Measurements from ENCODE around the gene ANKDD1B. TPM values are rescaled to one million over a fixed set of nuclear protein-coding genes. Genes with fewer than 3 reads are reported as not detected.
"Not testable (repeated sequence)": the region's sequence is repeated elsewhere in the genome, so short reads cannot be mapped to it uniquely, and the experiment has no call there.

Gene ANKDD1B
- total RNA-seq: 1 to 10 TPM in 1 of 8 experiments, under 1 TPM in 5, not detected in 2; 0.08 to 2.6 (median 0.31) TPM

DNA sequence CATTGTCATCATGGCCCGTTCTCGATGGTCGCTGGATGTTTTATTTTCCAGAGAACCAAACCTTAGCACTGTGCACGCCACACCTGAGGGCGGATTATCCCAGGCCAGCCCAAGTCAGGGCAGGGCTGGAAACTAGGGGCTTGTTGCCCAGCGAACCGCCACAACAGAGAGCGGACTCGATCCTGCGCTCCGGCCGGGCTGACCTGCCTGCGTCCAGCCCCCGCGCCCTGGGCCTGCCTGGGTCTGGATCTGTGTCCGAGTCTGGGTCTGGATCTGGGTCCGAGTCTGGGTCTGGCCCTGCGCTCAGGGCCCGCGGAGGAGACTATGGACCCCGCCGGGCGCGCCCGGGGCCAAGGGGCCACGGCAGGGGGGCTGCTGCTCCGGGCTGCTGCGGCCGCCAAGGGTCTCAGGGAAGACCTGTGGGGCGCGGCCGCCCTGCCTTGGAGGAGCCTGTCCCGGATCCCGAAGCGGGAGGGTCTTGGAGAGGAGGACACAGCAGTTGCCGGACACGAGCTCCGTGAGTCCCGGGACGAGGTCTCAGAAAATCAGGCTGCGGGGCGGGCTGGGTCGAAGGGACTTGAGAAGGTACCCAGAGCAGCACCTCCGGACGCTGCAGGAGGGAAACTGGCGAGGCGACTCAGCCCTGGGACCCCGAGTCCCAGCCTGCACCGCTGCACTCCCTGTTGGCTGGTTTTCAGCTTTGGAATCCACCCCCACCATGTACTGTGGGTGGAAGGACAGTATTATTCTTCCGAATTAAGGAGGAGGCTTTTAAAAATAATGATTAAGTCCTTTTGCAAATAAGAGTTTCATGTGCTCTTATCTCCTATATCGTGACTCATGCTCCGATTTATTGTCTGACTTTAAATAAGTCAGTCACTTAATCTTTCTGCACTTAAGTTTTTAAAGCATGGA is at the start of gene ANKDD1B:
ANKDD1B (plus strand) TSS at position 143 of the 915 bp plus-strand sequence; CDS start at position 325, 182 bp downstream.
- Histone ChIP-seq H3K4me3 (peak within 1 kb of the TSS in 4 of 5 donors; percentile 11 to 27 (median 20)), H3K4me1 (replicated peaks in 1 of 2) (peaks cover 13 to 18% of the 10 kb centered on the region in 2 donors), H3K27ac (no peak within 1 kb of the TSS)
- in situ Hi-C loops (cut with MboI; ENCODE audit: low pct_unique_long_range_greater_than_20kb in 2 of 9, low sequenced_read_pairs in 9 of 9, unreplicated experiment in 9 of 9): no loop called here
- 0 to 43% (median 13%) methylated on average over 1 to 8 of the region's 52 CpGs; no CpG with 5 or more reads in 1 of the 10 experiments for whole genome bisulfite sequencing, 10 experiments
- ATAC-seq (replicated peaks in 6 of 8): peak; percentile 61 to 79 (median 70)

- WGBS, 10 experiments: 87 to 100% (median 93%) methylated on average over 1 to 6 of the region's 15 CpGs; no CpG with 5 or more reads in 6 of the 10 experiments
- H3K4me3 ChIP-seq; H3K4me1 ChIP-seq (replicated peaks in 1 of 2); in situ Hi-C loops (cut with MboI; ENCODE audit: low pct_unique_long_range_greater_than_20kb in 2 of 9, low sequenced_read_pairs in 9 of 9, unreplicated experiment in 9 of 9): not testable (repeated sequence)
- ATAC-seq (replicated peaks in 6 of 8): peak in 2 of 8 experiments; percentile 3 to 25
- H3K27ac ChIP-seq: peak overlapping the region in 1 of 2 donors; percentile 64
Measured at GRCh38 chr5:75565991-75566709, 45.1 kb upstream of the ANKDD1B start.

DNA sequence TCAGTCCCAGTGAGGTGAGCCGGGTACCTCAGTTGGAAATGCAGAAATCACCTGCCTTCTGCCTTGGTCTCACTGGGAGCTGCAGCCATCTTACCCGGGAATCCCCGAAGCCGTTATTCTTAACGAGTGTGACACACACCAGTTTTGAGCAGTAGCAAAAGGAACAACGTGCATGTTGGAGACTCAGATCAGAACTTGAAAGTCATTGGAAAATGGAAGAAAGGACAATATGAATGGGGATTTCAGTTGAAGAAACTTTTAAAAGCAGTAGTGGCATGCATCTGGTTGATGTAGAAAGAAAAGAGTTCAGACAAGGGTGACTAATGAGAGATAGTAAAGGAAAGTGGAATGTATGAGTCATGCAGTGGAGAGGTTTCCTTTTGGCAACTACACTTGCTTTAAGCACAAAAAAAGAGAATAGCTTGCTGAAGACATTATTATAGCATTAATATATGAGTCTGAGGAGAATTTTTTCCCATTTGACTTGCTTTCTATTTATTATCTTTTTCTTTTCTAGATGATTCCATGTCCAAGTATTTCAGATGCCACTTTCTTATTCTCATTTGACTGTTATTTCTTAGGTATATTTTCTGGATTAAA is 44.4 kb upstream of the ANKDD1B start:
- ATAC-seq (replicated peaks in 6 of 8): peak; percentile 56 to 97 (median 79)
- Histone ChIP-seq H3K27ac (peak overlapping the region in 1 of 2 donors; percentile 64), H3K4me3 (no peak overlapping the region), H3K4me1 (replicated peaks in 1 of 2) (peaks cover 0 to 5% of the 10 kb centered on the region in 2 donors)
- 0 to 74% (median 39%) methylated on average over 1 to 5 of the region's 6 CpGs; no CpG with 5 or more reads in 3 of the 10 experiments for WGBS, 10 experiments
- in situ Hi-C loops (cut with MboI; ENCODE audit: low pct_unique_long_range_greater_than_20kb in 2 of 9, low sequenced_read_pairs in 9 of 9, unreplicated experiment in 9 of 9): no loop called here

DNA sequence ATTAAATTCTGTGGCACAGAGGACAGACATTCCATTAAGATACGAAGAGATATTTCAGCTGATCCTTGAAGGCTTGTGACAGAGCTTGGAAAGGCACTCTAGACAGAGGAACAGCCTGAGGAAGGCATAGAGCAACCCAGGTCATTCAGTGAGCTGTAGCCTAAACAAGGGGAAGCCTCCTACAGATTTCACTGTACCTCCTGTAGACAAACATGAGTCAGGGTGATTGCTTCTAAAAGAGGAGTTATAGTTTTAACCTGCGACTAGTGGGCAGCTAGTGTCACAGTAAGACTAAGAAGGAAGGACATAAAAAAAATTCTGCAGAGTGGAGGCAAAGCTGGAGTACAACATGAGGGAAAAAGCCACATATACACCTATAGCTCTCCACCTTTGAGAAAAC is 43.5 kb upstream of the ANKDD1B start:
- 50 to 100% (median 84%) methylated on average over 1 to 2 of the region's 2 CpGs; no CpG with 5 or more reads in 2 of the 10 experiments for WGBS, 10 experiments
- H3K4me3 ChIP-seq: no peak overlapping the region
- no peak for ATAC-seq (replicated peaks in 6 of 8)
- H3K4me1 ChIP-seq (replicated peaks in 1 of 2): peaks cover 0 to 5% of the 10 kb centered on the region in 2 donors
- in situ Hi-C loops (cut with MboI; ENCODE audit: low pct_unique_long_range_greater_than_20kb in 2 of 9, low sequenced_read_pairs in 9 of 9, unreplicated experiment in 9 of 9): no loop called here
- no peak overlapping the region for H3K27ac ChIP-seq

DNA sequence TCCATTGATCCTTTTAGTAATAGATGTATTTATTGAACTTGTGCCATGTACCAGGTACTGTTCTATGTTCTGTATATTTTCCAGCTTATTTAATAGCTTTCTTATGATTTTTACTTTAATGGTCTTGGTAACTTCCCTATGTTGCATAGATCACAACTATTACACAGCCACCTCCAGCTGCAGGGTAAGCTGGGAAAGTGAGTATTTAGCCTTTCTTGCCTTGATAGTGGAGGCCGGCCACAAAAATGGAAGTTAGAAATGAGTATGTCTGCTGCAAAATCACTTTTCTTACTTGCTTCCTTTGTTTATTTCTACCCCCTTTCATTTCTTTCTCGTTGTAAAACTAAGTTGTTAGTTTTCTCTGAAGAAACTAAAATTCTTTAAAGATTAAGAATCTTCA is 43.1 kb upstream of the ANKDD1B start:
- no peak for ATAC-seq (replicated peaks in 6 of 8)
- Histone ChIP-seq H3K4me1 (replicated peaks in 1 of 2) (peaks cover 0 to 5% of the 10 kb centered on the region in 2 donors), H3K27ac (no peak overlapping the region), H3K4me3 (no peak overlapping the region)
- in situ Hi-C loops (cut with MboI; ENCODE audit: low pct_unique_long_range_greater_than_20kb in 2 of 9, low sequenced_read_pairs in 9 of 9, unreplicated experiment in 9 of 9): no loop called here
- 67 to 100% (median 96%) methylated on average over 1 to 2 of the region's 2 CpGs; no CpG with 5 or more reads in 1 of the 10 experiments for WGBS, 10 experiments

- WGBS, 10 experiments: 70 to 100% (median 94%) methylated on average over 1 to 2 of the region's 2 CpGs; no CpG with 5 or more reads in 2 of the 10 experiments
- ATAC-seq (replicated peaks in 6 of 8): no peak
- no peak overlapping the region for H3K27ac ChIP-seq
- in situ Hi-C loops (cut with MboI; ENCODE audit: low pct_unique_long_range_greater_than_20kb in 2 of 9, low sequenced_read_pairs in 9 of 9, unreplicated experiment in 9 of 9): no loop called here
- H3K4me1 ChIP-seq (replicated peaks in 1 of 2): peaks cover 0 to under 1% of the 10 kb centered on the region in 2 donors
- H3K4me3 ChIP-seq: no peak overlapping the region
Measured at GRCh38 chr5:75571547-75571946, 39.7 kb upstream of the ANKDD1B start.

DNA sequence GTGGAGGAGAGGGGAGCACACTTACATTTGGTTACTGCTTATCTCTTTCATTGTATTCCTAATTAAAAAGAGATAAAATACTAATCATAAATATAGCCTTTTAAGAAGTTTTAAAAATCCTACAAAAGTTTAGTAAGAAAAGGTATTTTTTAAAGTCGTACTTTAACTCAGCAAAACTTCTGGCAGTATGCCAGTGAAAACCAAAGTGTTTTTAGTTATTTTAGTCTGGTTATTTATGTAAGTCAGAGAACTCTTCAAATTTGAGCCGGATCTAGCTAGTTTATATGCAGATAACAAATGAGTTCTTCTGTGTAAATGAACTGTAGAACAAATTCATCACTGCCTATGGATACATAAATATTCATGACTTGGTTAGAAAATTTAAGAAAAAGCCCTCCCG is 36.5 kb upstream of the ANKDD1B start:
- 6 to 100% (median 70%) methylated on average over 1 to 3 of the region's 3 CpGs for WGBS, 10 experiments

DNA sequence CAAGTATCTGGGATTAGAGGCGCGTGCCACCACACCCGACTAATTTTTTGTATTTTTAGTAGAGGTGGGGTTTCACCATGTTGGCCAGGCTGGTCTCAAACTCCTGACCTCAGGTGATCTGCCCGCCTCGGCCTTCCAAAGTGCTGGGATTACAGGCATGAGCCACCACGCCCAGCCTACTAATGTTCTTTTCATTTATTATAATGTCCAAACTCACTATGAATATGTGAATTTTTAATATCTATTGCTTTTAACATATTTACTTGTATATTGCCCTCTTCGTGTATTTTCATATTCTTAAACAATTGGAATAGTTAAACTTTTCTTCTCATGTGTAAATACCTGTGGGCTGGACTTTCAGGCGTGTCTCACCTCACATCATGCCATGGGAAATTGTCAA is 33.0 kb upstream of the ANKDD1B start:
- H3K27ac ChIP-seq; H3K4me3 ChIP-seq; H3K4me1 ChIP-seq (replicated peaks in 1 of 2); in situ Hi-C loops (cut with MboI; ENCODE audit: low pct_unique_long_range_greater_than_20kb in 2 of 9, low sequenced_read_pairs in 9 of 9, unreplicated experiment in 9 of 9): not testable (repeated sequence)
- 0 to 100% (median 82%) methylated on average over 1 to 5 of the region's 8 CpGs for WGBS, 10 experiments
- ATAC-seq (replicated peaks in 6 of 8): peak in 3 of 8 experiments; percentile 61 to 90 (median 83)

More for the DNA sequence above, 36.5 kb upstream of the ANKDD1B start:
- ATAC-seq (replicated peaks in 6 of 8): no peak
- in situ Hi-C loops (cut with MboI; ENCODE audit: low pct_unique_long_range_greater_than_20kb in 2 of 9, low sequenced_read_pairs in 9 of 9, unreplicated experiment in 9 of 9): no loop called here
- Histone ChIP-seq H3K4me1 (replicated peaks in 1 of 2) (no peaks in the 10 kb centered on the region), H3K4me3 (no peak overlapping the region), H3K27ac (no peak overlapping the region)

DNA sequence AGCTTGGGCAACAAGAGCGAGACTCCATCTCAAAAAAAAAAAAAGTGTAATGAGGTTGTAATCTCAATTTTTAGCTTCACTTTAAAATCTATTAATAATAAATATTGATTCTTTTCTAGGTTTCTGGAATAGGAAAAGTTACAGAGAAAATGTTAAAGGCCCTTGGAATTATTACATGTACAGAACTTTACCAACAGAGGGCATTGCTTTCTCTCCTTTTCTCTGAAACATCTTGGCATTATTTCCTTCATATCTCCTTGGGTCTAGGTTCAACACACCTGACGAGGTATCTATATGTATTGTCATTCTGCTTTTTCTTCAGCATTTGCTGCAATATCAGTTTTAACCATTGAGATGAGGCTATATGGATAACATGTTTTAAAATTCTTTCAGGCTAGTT is 26.6 kb upstream of the ANKDD1B start:
- H3K4me1 ChIP-seq (replicated peaks in 1 of 2): no peaks in the 10 kb centered on the region
- H3K27ac ChIP-seq: no peak overlapping the region
- ATAC-seq (replicated peaks in 6 of 8): no peak
- no peak overlapping the region for H3K4me3 ChIP-seq
- in situ Hi-C loops (cut with MboI; ENCODE audit: low pct_unique_long_range_greater_than_20kb in 2 of 9, low sequenced_read_pairs in 9 of 9, unreplicated experiment in 9 of 9): no loop called here
- WGBS, 10 experiments: 80 to 100% (median 95%) methylated on average over 1 to 2 of the region's 2 CpGs; no CpG with 5 or more reads in 2 of the 10 experiments

- H3K27ac ChIP-seq: no peak overlapping the region
- no peak for ATAC-seq (replicated peaks in 6 of 8)
- no peak overlapping the region for H3K4me3 ChIP-seq
- WGBS, 10 experiments: 40 to 100% (median 83%) methylated on average over 1 to 3 of the region's 3 CpGs; no CpG with 5 or more reads in 3 of the 10 experiments
- H3K4me1 ChIP-seq (replicated peaks in 1 of 2): no peaks in the 10 kb centered on the region
- in situ Hi-C loops (cut with MboI; ENCODE audit: low pct_unique_long_range_greater_than_20kb in 2 of 9, low sequenced_read_pairs in 9 of 9, unreplicated experiment in 9 of 9): no loop called here
Measured at GRCh38 chr5:75588666-75589065, 22.6 kb upstream of the ANKDD1B start.

- Histone ChIP-seq H3K4me3 (no peak overlapping the region), H3K4me1 (replicated peaks in 1 of 2) (no peaks in the 10 kb centered on the region), H3K27ac (no peak overlapping the region)
- no peak for ATAC-seq (replicated peaks in 6 of 8)
- in situ Hi-C loops (cut with MboI; ENCODE audit: low pct_unique_long_range_greater_than_20kb in 2 of 9, low sequenced_read_pairs in 9 of 9, unreplicated experiment in 9 of 9): no loop called here
Measured at GRCh38 chr5:75600535-75600934, 10.7 kb upstream of the ANKDD1B start.

GRCh38 chr5:75601567-75601966 is 9.7 kb upstream of the ANKDD1B start:
- in situ Hi-C loops (cut with MboI; ENCODE audit: low pct_unique_long_range_greater_than_20kb in 2 of 9, low sequenced_read_pairs in 9 of 9, unreplicated experiment in 9 of 9): no loop called here
- 100% methylated on average over 1 of the region's 1 CpG; no CpG with 5 or more reads in 8 of the 10 experiments for WGBS, 10 experiments
- Histone ChIP-seq H3K27ac (no peak overlapping the region), H3K4me3 (no peak overlapping the region), H3K4me1 (replicated peaks in 1 of 2) (no peaks in the 10 kb centered on the region)
- no peak for ATAC-seq (replicated peaks in 6 of 8)

GRCh38 chr5:75601996-75602395 is 9.3 kb upstream of the ANKDD1B start:
- 29 to 100% (median 56%) methylated on average over 1 to 3 of the region's 3 CpGs; no CpG with 5 or more reads in 4 of the 10 experiments for WGBS, 10 experiments
- peak in 3 of 8 experiments; percentile 25 to 89 (median 75) for ATAC-seq (replicated peaks in 6 of 8)
- Histone ChIP-seq H3K27ac (no peak overlapping the region), H3K4me3 (no peak overlapping the region), H3K4me1 (replicated peaks in 1 of 2) (no peaks in the 10 kb centered on the region)
- in situ Hi-C loops (cut with MboI; ENCODE audit: low pct_unique_long_range_greater_than_20kb in 2 of 9, low sequenced_read_pairs in 9 of 9, unreplicated experiment in 9 of 9): no loop called here
